ENCODE measurements around the gene KIF3C.

- TF ChIP-seq CTCF (IDR thresholded peaks at IDR 0.05), result no peak
- TF ChIP-seq POLR2A (IDR thresholded peaks at IDR 0.05), result peak; percentile 8
These were observed at the start of gene KIF3C for GRCh38 chr2:25982273-25982967.

Measured in prostate gland (tissue), 2 donors.